Smooth muscle cell (in vitro differentiated cells): ENCODE results near the gene LMOD2. TPM values are rescaled to one million over a fixed set of nuclear protein-coding genes. Genes with fewer than 3 reads are reported as not detected.

ENCODE experiments used
- DNase-seq: peaks from one replicate; lab custom pipeline; 2025; ENCODE audit not compliant: unreplicated experiment; lab: John Stamatoyannopoulos, UW
- H2AFZ ChIP-seq: fragments of 200-600 bp; sonication (generic); 2 replicates; pipeline ENCODE4 v1.6.0; 2016; ENCODE audit warnings: antibody characterized with exemption, low read depth, mild to moderate bottlenecking
- H3F3A ChIP-seq: fragments of 200-600 bp; sonication (generic); 2 replicates; pipeline ENCODE4 v1.6.0; 2017; ENCODE audit warnings: antibody characterized with exemption, low read depth
- H3K27ac ChIP-seq: fragments of 200-600 bp; sonication (generic); 2 replicates; pipeline ENCODE4 v1.5.1; 2016; ENCODE audit warnings: low read depth, mild to moderate bottlenecking
- H3K27me3 ChIP-seq: fragments of 200-600 bp; sonication (generic); 2 replicates; pipeline ENCODE4 v1.6.1; 2016; ENCODE audit warnings: low read depth, mild to moderate bottlenecking
- H3K36me3 ChIP-seq: fragments of 200-600 bp; sonication (generic); 2 replicates; pipeline ENCODE4 v1.5.1; 2016; ENCODE audit warnings: low read depth
- H3K4me1 ChIP-seq: fragments of 200-600 bp; sonication (generic); 2 replicates; pipeline ENCODE4 v1.5.1; 2016; ENCODE audit warnings: low read depth
- H3K4me2 ChIP-seq: fragments of 200-600 bp; sonication (generic); 2 replicates; pipeline ENCODE4 v1.6.0; 2016; ENCODE audit warnings: mild to moderate bottlenecking
- H3K4me3 ChIP-seq: fragments of 200-600 bp; sonication (generic); 2 replicates; pipeline ENCODE4 v1.5.1; 2016; ENCODE audit warnings: mild to moderate bottlenecking
- H3K79me2 ChIP-seq: fragments of 200-600 bp; sonication (generic); 2 replicates; pipeline ENCODE4 v1.6.0; 2016; ENCODE audit warnings: low read depth, mild to moderate bottlenecking
- H3K9ac ChIP-seq: fragments of 200-600 bp; sonication (generic); 2 replicates; pipeline ENCODE4 v1.6.0; 2016; ENCODE audit warnings: low read depth
- H3K9me3 ChIP-seq: fragments of 200-600 bp; sonication (generic); replicated peaks from 2 replicates; pipeline ENCODE4 v1.5.1; 2016; ENCODE audit warnings: low read depth
- H4K20me1 ChIP-seq: fragments of 200-600 bp; sonication (generic); 2 replicates; pipeline ENCODE4 v1.6.0; 2016; ENCODE audit warnings: low read depth
- CTCF ChIP-seq: fragments of 200-600 bp; sonication (generic); IDR thresholded peaks from 2 replicates; pipeline ENCODE4 v1.5.1; 2017; ENCODE audit warnings: borderline replicate concordance, mild to moderate bottlenecking, antibody characterized with exemption; ENCODE audit not compliant: insufficient read depth, poor library complexity, severe bottlenecking
- WGBS: methylation state at CpG from one replicate; pipeline ENCODE4 v1.1.7; 2016; ENCODE audit warnings: low lambda C conversion rate; 5-methylcytosine and 5-hydroxymethylcytosine counted together
- polyA plus RNA-seq: library from polyadenylated mRNA; unstranded; fragments of >200 nt; fragmentation: Nextera tagmentation; extraction: Ambion mirVana; gene quantifications from 2 replicates; pipeline ENCODE4 v1.2.1, GENCODE V29; 2016
- total RNA-seq: library from RNA; depleted of rRNA; stranded (reverse); fragments of >200 nt; gene quantifications from 2 replicates; pipeline ENCODE4 v1.2.3, GENCODE V29; 2014

The LMOD2 gene
- total and polyA plus RNA-seq, 2 experiments from 2014 or later: 0.10 TPM; not detected in 1

- Histone ChIP-seq H2AFZ (no peak overlapping the region), H3K27me3 (no peaks in the 10 kb centered on the region), H3K9ac (no peak overlapping the region), H3F3A (peaks cover 16% of the 10 kb centered on the region), H3K4me1 (no peaks in the 10 kb centered on the region), H3K79me2 (no peaks in the 10 kb centered on the region), H3K4me3 (no peak overlapping the region), H3K27ac (no peak overlapping the region), H3K36me3 (peaks cover 4% of the 10 kb centered on the region), H3K4me2 (no peak overlapping the region), H4K20me1 (peaks cover 19% of the 10 kb centered on the region), H3K9me3 (no peaks in the 10 kb centered on the region)
- no peak for TF ChIP-seq CTCF
- DNase-seq: no peak
- 97% methylated on average over 1 of the region's 1 CpG for WGBS
Measured at GRCh38 chr7:123687727-123688126, 32.1 kb downstream of the LMOD2 start.

GRCh38 chr7:123689250-123689649 is 33.6 kb downstream of the LMOD2 start:
- WGBS: 62% methylated on average over 3 of the region's 3 CpGs
- Histone ChIP-seq H3K79me2 (no peaks in the 10 kb centered on the region), H3K4me1 (no peaks in the 10 kb centered on the region), H3K9ac (no peak overlapping the region), H3K27ac (no peak overlapping the region), H2AFZ (no peak overlapping the region), H3K9me3 (no peaks in the 10 kb centered on the region), H3F3A (peaks cover 16% of the 10 kb centered on the region), H3K4me3 (no peak overlapping the region), H3K4me2 (no peak overlapping the region), H3K27me3 (no peaks in the 10 kb centered on the region), H4K20me1 (peaks cover 24% of the 10 kb centered on the region), H3K36me3 (peaks cover 11% of the 10 kb centered on the region)
- no peak for DNase-seq
- no peak for TF ChIP-seq CTCF

- Histone ChIP-seq H3K4me2 (no peak overlapping the region), H3K27ac (no peak overlapping the region), H2AFZ (no peak overlapping the region), H3K4me1 (no peaks in the 10 kb centered on the region), H3F3A (peaks cover 16% of the 10 kb centered on the region), H3K4me3 (no peak overlapping the region), H3K79me2 (no peaks in the 10 kb centered on the region), H4K20me1 (peaks cover 24% of the 10 kb centered on the region), H3K36me3 (peaks cover 22% of the 10 kb centered on the region), H3K9ac (no peak overlapping the region), H3K9me3 (no peaks in the 10 kb centered on the region), H3K27me3 (no peaks in the 10 kb centered on the region)
- TF ChIP-seq CTCF: no peak
- DNase-seq: no peak
- WGBS: 98% methylated on average over 2 of the region's 2 CpGs
Measured at GRCh38 chr7:123690550-123690949, 34.9 kb downstream of the LMOD2 start.

- peaks cover 5% of the 10 kb centered on the region for H3F3A ChIP-seq
- no peaks in the 10 kb centered on the region for H3K79me2 ChIP-seq
- H3K4me1 ChIP-seq: no peaks in the 10 kb centered on the region
- no peak overlapping the region for H3K4me2 ChIP-seq
- no peak for TF ChIP-seq CTCF
- no peak overlapping the region for H3K4me3 ChIP-seq
- H4K20me1 ChIP-seq: peaks cover 24% of the 10 kb centered on the region
- 92% methylated on average over 6 of the region's 6 CpGs for WGBS
- H2AFZ ChIP-seq: no peak overlapping the region
- peaks cover 32% of the 10 kb centered on the region for H3K36me3 ChIP-seq
- no peaks in the 10 kb centered on the region for H3K9me3 ChIP-seq
- no peak for DNase-seq
- H3K27ac ChIP-seq: no peak overlapping the region
- no peak overlapping the region for H3K9ac ChIP-seq
- no peaks in the 10 kb centered on the region for H3K27me3 ChIP-seq
Measured at GRCh38 chr7:123692471-123692877, 36.8 kb downstream of the LMOD2 start.
